Thyroid gland (tissue), 4 donors: ENCODE measurements around the gene BTBD16.

Experiments
- CTCF ChIP-seq, 6 experiments: fragments of 200-600 bp in 3 of 6; fragments of 450-650 bp in 3 of 6; sonication (generic) in 3 of 6; IDR thresholded peaks; one replicate each; pipeline ENCODE4 v1.5.1; 2016 to 2019; ENCODE audit warnings: antibody characterized with exemption in 6 of 6, mild to moderate bottlenecking in 2 of 6, inconsistent platforms in 1 of 6, moderate library complexity in 1 of 6
- POLR2A ChIP-seq, 2 donors: fragments of 450-650 bp; IDR thresholded peaks; one replicate each; pipeline ENCODE4 v1.6.1; 2017; ENCODE audit warnings: antibody characterized with exemption in 2 of 2, mild to moderate bottlenecking in 2 of 2, moderate library complexity in 1 of 2

- TF ChIP-seq CTCF (IDR thresholded peaks at IDR 0.05): no peak
- TF ChIP-seq POLR2A (IDR thresholded peaks at IDR 0.05): no peak
These were observed 91.0 kb downstream of the BTBD16 start for GRCh38 chr10:122362031-122362592.
